ENCODE measurements around the gene SRGN.
"Not testable (repeated sequence)": the region's sequence is repeated elsewhere in the genome, so short reads cannot be mapped to it uniquely, and the experiment has no call there.

Gene SRGN

DNA sequence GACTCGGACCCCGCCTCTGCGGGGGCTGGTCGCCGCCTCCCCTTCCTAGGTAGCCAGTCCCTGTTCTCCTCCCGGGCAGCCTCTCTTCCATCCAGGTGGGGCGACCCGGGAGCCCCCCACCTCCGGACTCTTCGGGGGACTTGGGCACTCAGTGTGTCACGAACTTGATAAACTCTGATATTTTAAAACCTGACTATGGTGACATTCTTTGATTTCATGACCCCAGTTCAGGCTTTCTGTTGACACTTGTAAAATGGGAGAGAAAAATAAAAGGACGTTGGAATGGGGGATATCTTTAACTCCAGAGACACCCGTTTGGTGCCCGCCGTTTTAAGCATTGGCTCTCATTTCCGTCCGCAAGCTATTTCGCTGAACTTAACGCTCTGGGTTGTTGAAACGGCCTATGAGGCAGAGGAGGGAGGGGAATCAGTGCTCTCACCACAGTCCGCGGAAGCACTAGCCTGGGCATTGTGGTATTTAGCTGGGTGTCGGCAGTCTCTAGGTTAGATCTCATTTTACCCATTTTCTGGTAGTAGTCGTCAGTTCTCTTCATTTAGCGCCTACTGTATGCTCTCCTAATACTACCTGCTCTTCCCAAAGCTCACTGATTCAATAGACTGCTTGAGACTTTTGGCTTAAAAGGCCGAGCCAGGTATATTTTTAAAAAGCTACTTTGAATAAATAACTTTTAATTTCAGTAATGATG is 36.8 kb downstream of the SRGN start:
- no peaks in the 10 kb centered on the region for H3K9me3 ChIP-seq
- no peaks in the 10 kb centered on the region for H3K27me3 ChIP-seq
- peak overlapping the region; percentile 74 for H3K4me3 ChIP-seq (ENCODE audit: low read depth, low read length)
- TF ChIP-seq, protein P1, sequence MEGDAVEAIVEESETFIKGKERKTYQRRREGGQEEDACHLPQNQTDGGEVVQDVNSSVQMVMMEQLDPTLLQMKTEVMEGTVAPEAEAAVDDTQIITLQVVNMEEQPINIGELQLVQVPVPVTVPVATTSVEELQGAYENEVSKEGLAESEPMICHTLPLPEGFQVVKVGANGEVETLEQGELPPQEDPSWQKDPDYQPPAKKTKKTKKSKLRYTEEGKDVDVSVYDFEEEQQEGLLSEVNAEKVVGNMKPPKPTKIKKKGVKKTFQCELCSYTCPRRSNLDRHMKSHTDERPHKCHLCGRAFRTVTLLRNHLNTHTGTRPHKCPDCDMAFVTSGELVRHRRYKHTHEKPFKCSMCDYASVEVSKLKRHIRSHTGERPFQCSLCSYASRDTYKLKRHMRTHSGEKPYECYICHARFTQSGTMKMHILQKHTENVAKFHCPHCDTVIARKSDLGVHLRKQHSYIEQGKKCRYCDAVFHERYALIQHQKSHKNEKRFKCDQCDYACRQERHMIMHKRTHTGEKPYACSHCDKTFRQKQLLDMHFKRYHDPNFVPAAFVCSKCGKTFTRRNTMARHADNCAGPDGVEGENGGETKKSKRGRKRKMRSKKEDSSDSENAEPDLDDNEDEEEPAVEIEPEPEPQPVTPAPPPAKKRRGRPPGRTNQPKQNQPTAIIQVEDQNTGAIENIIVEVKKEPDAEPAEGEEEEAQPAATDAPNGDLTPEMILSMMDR (IDR thresholded peaks at IDR 0.05; ENCODE audit: low read depth, low read length), result no peak
- peak; percentile 15 for DNase-seq
- no peaks in the 10 kb centered on the region for H3K4me1 ChIP-seq
- H3K36me3 ChIP-seq, result no peaks in the 10 kb centered on the region

DNA sequence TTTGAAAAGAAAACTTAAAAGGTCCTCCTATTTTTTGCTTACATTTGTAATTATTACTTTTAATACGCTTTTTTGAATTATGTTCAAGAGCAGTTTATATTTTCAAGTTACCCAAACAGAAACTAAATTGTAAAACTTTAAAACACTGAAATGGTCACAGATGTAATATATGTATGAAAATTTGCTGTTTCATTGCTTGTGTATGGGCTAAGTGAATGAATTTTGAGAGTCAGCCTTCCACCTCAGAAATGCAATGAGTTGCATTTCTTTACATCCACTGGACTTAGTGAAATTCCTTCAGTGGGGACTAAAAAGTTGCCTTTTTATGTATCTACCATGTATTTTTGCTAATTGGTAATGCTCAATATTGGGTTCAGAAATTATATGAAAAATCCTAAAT is 37.7 kb downstream of the SRGN start:
- H3K4me3 ChIP-seq (ENCODE audit: low read depth, low read length), result peak overlapping the region; percentile 74
- TF ChIP-seq, protein P1 (IDR thresholded peaks at IDR 0.05; ENCODE audit: low read depth, low read length), result no peak

DNA sequence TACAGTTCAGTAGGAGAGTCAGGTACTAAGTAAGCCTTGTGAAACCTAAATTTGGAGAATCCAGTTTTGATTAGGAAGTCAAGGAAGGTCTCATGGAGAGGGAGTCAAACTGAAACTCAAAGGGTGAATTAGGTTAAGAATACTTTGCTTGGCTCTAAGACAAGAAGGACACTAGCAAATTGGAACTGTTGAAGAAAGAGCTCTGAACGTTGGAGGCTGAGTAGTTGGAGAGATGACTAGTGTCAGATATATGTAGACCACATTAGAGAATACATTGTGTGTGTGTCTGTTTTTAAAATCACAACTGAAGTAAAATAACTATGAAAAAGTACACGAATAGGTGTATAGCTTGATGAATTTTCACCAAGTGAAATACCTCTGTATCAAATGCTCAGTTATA is 42.3 kb downstream of the SRGN start:
- Histone ChIP-seq H3K9me3 (no peaks in the 10 kb centered on the region), H3K4me1 (no peaks in the 10 kb centered on the region), H3K36me3 (peaks cover 6% of the 10 kb centered on the region), H3K27me3 (no peaks in the 10 kb centered on the region), H3K4me3 (ENCODE audit: low read depth, low read length) (no peak overlapping the region)
- no peak for DNase-seq
- TF ChIP-seq, protein P1 (IDR thresholded peaks at IDR 0.05; ENCODE audit: low read depth, low read length), result no peak

More for the DNA sequence above, 37.7 kb downstream of the SRGN start:
- no peak for DNase-seq
- H3K4me1 ChIP-seq, result no peaks in the 10 kb centered on the region
- H3K27me3 ChIP-seq, result no peaks in the 10 kb centered on the region
- H3K9me3 ChIP-seq, result no peaks in the 10 kb centered on the region
- no peaks in the 10 kb centered on the region for H3K36me3 ChIP-seq

DNA sequence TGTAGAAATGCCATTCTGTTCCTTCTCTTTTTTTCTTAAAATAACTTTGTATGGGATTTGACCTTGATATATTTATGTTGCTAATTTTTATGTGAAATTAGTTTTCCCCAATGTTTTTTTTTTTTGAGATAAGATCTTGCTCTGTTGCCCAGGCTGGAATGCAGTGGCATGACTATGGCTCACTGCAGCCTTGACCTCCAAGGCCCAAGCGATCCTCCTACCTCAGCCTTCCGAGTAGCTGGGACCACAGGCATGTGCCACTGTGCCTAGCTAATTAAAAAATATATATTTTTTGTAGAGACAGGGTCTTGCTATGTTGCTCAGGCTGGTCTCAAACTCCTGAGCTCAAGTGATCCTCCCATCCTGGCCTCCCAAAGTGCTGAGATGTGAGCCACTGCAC is 52.1 kb downstream of the SRGN start:
- Histone ChIP-seq H3K36me3 (no peaks in the 10 kb centered on the region; the same call in none of the 2 replicates), H3K27me3 (no peaks in the 10 kb centered on the region), H3K4me3 (ENCODE audit: low read depth, low read length) (no peak overlapping the region), H3K4me1 (no peaks in the 10 kb centered on the region), H3K9me3 (no peaks in the 10 kb centered on the region)
- TF ChIP-seq, protein P1 (IDR thresholded peaks at IDR 0.05; ENCODE audit: low read depth, low read length), result no peak
- no peak for DNase-seq

DNA sequence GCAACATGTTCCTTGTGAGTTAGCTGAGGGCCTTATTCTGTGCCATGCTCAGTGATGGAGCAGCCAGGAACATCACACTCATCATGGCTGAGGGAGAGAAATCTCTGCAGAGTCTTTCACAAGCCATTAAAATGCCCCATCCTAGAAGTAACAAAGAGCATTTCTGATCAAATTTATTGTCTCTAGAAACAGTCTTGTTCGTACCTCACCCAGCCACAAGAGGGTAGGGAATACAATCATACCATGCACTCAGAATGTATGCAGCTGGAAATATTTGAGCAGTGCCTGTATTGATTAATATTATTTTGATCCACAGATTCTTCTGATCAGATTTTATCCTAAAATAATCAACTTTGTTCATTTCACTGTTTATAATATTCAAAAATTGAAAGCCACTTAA is 53.4 kb downstream of the SRGN start:
- Histone ChIP-seq H3K27me3 (no peaks in the 10 kb centered on the region), H3K4me1 (no peaks in the 10 kb centered on the region), H3K9me3 (no peaks in the 10 kb centered on the region), H3K36me3 (no peaks in the 10 kb centered on the region; the same call in none of the 2 replicates), H3K4me3 (ENCODE audit: low read depth, low read length) (no peak overlapping the region)
- TF ChIP-seq, protein P1 (IDR thresholded peaks at IDR 0.05; ENCODE audit: low read depth, low read length), result no peak
- DNase-seq, result no peak

DNA sequence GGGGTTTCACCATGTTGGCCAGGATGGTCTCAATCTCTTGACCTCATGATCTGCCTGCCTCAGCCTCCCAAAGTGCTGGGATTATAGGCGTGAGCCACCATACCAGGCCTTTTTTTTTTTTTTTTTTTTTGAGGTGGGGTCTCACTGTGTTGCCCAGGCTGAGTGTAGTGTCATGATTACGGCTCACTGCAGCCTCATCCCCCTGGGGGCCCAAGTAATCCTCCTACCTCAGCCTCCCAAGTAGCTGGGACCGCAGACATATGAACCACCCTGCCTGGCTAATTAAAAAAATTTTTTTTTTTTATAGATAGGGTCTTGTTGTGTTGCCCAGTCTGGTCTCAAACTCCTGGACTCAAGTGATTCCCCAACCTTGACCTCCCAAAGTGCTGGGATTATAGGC is 54.2 kb downstream of the SRGN start:
- H3K27me3 ChIP-seq; DNase-seq; H3K4me3 ChIP-seq (ENCODE audit: low read depth, low read length); H3K36me3 ChIP-seq; H3K4me1 ChIP-seq; H3K9me3 ChIP-seq: not testable (repeated sequence)

Data from BE2C (cell line).